HepG2 (cell line): ENCODE results near the gene CD274. TPM values are rescaled to one million over a fixed set of nuclear protein-coding genes. Genes with fewer than 3 reads are reported as not detected.

ENCODE experiments used
- ATAC-seq: fragments of 200-7000 bp; cut with Tn5 transposase; 3 replicates; pipeline ENCODE4 v1.9.1; 2020; ENCODE audit warnings: mild to moderate bottlenecking, moderate library complexity
- BruUV-seq: library from RNA; stranded (reverse); fragments of 400-500 nt; replicated peaks from 2 replicates; lab custom pipeline; 2021; lab: Mats Ljungman, UMichigan
- CTCF ChIA-PET: fragments of 300-600 bp; formaldehyde crosslinking; extraction: SDS; loops from one replicate; lab custom pipeline; 2021; ENCODE audit warnings: low total read pairs, inconsistent platforms, low intra/inter-chr PET ratio; lab: Yijun Ruan, JAX
- POLR2A ChIA-PET: fragments of 350-600 bp; sonication (Branson Sonifier 250); formaldehyde crosslinking; loops from one replicate; lab custom pipeline; 2020; ENCODE audit warnings: antibody characterized with exemption, inconsistent platforms; lab: Yijun Ruan, JAX
- DNase-seq: peaks from one replicate; pipeline ENCODE4 v3.0.0-alpha.2; 2015; ENCODE audit warnings: low spot score
- FAIRE-seq: peaks from 3 replicates; lab custom pipeline; 2011; peaks lifted over from hg19 to GRCh38; lab: Jason Lieb, UNC
- H2AFZ ChIP-seq: one replicate; pipeline ENCODE4 v1.6.1; 2011; ENCODE audit warnings: low read length, inconsistent platforms
- H3K27ac ChIP-seq: fragments of 300-600 bp; 3 replicates; pipeline ENCODE4 v1.8.0; 2011; ENCODE audit warnings: mixed run types, mild to moderate bottlenecking, mixed read lengths, low read length, inconsistent platforms; ENCODE audit not compliant: insufficient read depth; ENCODE audit errors: extremely low read length
- H3K27me3 ChIP-seq, 2 experiments: fragments of 200-600 bp in 1 of 2; 2 replicates in 1 of 2; 3 replicates in 1 of 2; pipeline versions ENCODE4 v1.6.0 to v1.8.0; 2011; ENCODE audit warnings: low read length in 2 of 2, mild to moderate bottlenecking in 2 of 2, moderate library complexity in 2 of 2, inconsistent platforms in 1 of 2; ENCODE audit not compliant: insufficient read depth in 2 of 2, control insufficient read depth in 1 of 2
- H3K36me3 ChIP-seq, 2 experiments: fragments of 200-600 bp in 1 of 2; replicated peaks in 1 of 2; 2 replicates in 1 of 2; 3 replicates in 1 of 2; pipeline versions ENCODE4 v1.5.1 to v1.8.0; 2011; ENCODE audit warnings: low read length in 2 of 2, inconsistent platforms in 1 of 2; ENCODE audit not compliant: insufficient read depth in 2 of 2, control insufficient read depth in 1 of 2
- H3K4me1 ChIP-seq: 2 replicates; pipeline ENCODE4 v1.5.1; 2012; ENCODE audit warnings: low read length, inconsistent platforms; ENCODE audit not compliant: insufficient read depth
- H3K4me2 ChIP-seq: 2 replicates; pipeline ENCODE4 v1.6.0; 2011; ENCODE audit warnings: low read depth, low read length, inconsistent platforms
- H3K4me3 ChIP-seq, 3 experiments: fragments of 200-600 bp in 1 of 3; sonication (generic), shearing (Covaris generic) in 1 of 3; replicated peaks in 1 of 3; 2 replicates each; pipeline ENCODE4 v1.5.1; 2011 to 2016; ENCODE audit warnings: low read length in 3 of 3, inconsistent platforms in 2 of 3, low read depth in 2 of 3, mild to moderate bottlenecking in 2 of 3, control low read depth in 1 of 3, mixed read lengths in 1 of 3; ENCODE audit not compliant: insufficient read depth in 1 of 3
- H3K79me2 ChIP-seq: one replicate; pipeline ENCODE4 v1.6.1; 2011; ENCODE audit warnings: low read length, inconsistent platforms; ENCODE audit not compliant: insufficient read depth
- H3K9ac ChIP-seq: 2 replicates; pipeline ENCODE4 v1.6.0; 2011; ENCODE audit warnings: mild to moderate bottlenecking, low read depth, low read length, inconsistent platforms; ENCODE audit not compliant: insufficient read depth
- H3K9me3 ChIP-seq: 2 replicates; pipeline ENCODE4 v1.5.1; 2012; ENCODE audit warnings: mild to moderate bottlenecking, low read length
- H4K20me1 ChIP-seq: 2 replicates; pipeline ENCODE4 v1.6.0; 2011; ENCODE audit warnings: inconsistent platforms, mild to moderate bottlenecking, low read length, moderate library complexity; ENCODE audit not compliant: insufficient read depth
- HDAC2 ChIP-seq: sonication (generic); formaldehyde crosslinking; IDR thresholded peaks from 2 replicates; pipeline ENCODE4 v1.4.0; 2020; ENCODE audit warnings: missing genetic modification reagents
- HHEX ChIP-seq: IDR thresholded peaks from 2 replicates; pipeline ENCODE4 v1.6.1; 2016; ENCODE audit warnings: control low read depth
- MIER3 ChIP-seq: IDR thresholded peaks from 2 replicates; pipeline ENCODE4 v1.6.1; 2016; ENCODE audit warnings: missing compliant biosample characterization, borderline replicate concordance
- MTA1 ChIP-seq: sonication (generic); formaldehyde crosslinking; IDR thresholded peaks from 2 replicates; pipeline ENCODE4 v1.4.0; 2020; ENCODE audit warnings: missing genetic modification reagents, mild to moderate bottlenecking, borderline replicate concordance
- NFKB2 ChIP-seq: sonication (generic); formaldehyde crosslinking; IDR thresholded peaks from 2 replicates; pipeline ENCODE4 v1.4.0; 2020; ENCODE audit warnings: missing genetic modification reagents, borderline replicate concordance
- STAT5B ChIP-seq: sonication (generic); formaldehyde crosslinking; IDR thresholded peaks from 2 replicates; pipeline ENCODE4 v1.4.0; 2020; ENCODE audit warnings: missing genetic modification reagents
- ZBTB10 ChIP-seq: sonication (generic); formaldehyde crosslinking; IDR thresholded peaks from 2 replicates; pipeline ENCODE4 v1.4.0; 2020; ENCODE audit warnings: missing genetic modification reagents, borderline replicate concordance
- ZNF296 ChIP-seq: sonication (generic); formaldehyde crosslinking; conservative IDR thresholded peaks from 2 replicates; pipeline ENCODE4 v1.5.0; 2020; ENCODE audit warnings: mild to moderate bottlenecking, missing genetic modification reagents
- ZNF530 ChIP-seq: sonication (generic); formaldehyde crosslinking; IDR thresholded peaks from 2 replicates; pipeline ENCODE4 v1.5.0; 2020; ENCODE audit warnings: low read depth, mild to moderate bottlenecking, missing genetic modification reagents
- ZNF557 ChIP-seq: sonication (generic); formaldehyde crosslinking; IDR thresholded peaks from 2 replicates; pipeline ENCODE4 v1.4.0; 2020; ENCODE audit warnings: missing genetic modification reagents
- WGBS: methylation state at CpG from one replicate; pipeline ENCODE4 v1.1.6; 2017; ENCODE audit warnings: low lambda C conversion rate; 5-methylcytosine and 5-hydroxymethylcytosine counted together
- in situ Hi-C: cut with HindIII; loops from 2 replicates; pipeline ENCODE4 v1.10.0; 2017; ENCODE audit warnings: low pct_unique_long_range_greater_than_20kb; ENCODE audit not compliant: extremely low pct_ligation_motif_present
- intact Hi-C: fragments of 100-400 bp; cut with micrococcal nuclease; formaldehyde crosslinking; loops from one replicate; pipeline ENCODE4 v1.10.0; 2022; ENCODE audit not compliant: unreplicated experiment
- polyA plus RNA-seq, 8 experiments: library from polyadenylated mRNA; depleted of rRNA in 3 of 8; stranded (reverse) in 7 of 8; unstranded in 1 of 8; fragments of >200 nt; fragmentation: Illumina TruSeq in 4 of 8; extraction: Trizol in 4 of 8; gene quantifications; 2 replicates each; pipeline versions ENCODE4 v1.2.1 to v1.2.3, GENCODE V29; 2011 to 2016; ENCODE audit warnings: low read depth in 4 of 8, missing spikeins in 1 of 8, mixed read lengths in 1 of 8; ENCODE audit not compliant: insufficient read depth in 1 of 8
- total RNA-seq, 5 experiments: library from RNA; depleted of rRNA; stranded (reverse); fragments of >200 nt; fragmentation: Illumina TruSeq; extraction: Trizol; gene quantifications; 2 replicates each; pipeline ENCODE4 v1.2.3, GENCODE V29; 2016; ENCODE audit warnings: low read depth in 1 of 5
- TF ChIP-seq, protein P1 (sequence below): sonication (generic); formaldehyde crosslinking; IDR thresholded peaks from 2 replicates; pipeline ENCODE4 v1.4.0; 2020; ENCODE audit warnings: missing genetic modification reagents
- TF ChIP-seq, protein P2 (sequence below): IDR thresholded peaks from 2 replicates; pipeline ENCODE4 v1.6.1; 2012; ENCODE audit warnings: inconsistent platforms

CD274 gene
- total and polyA plus RNA-seq, 2 of the 13 experiments (the other 11 are each of a cell fraction or from before 2014, with no cell fraction given) = 0.17 to 0.49 TPM

GRCh38 chr9:5466005-5466404 lies 15.7 kb downstream of the CD274 start:
- BruUV-seq = no TSS peak
- H3K27ac ChIP-seq = no peak overlapping the region
- WGBS = 2% methylated on average over 1 of the region's 1 CpG
- no peak for ATAC-seq
- H3K4me1 ChIP-seq = no peaks in the 10 kb centered on the region
- H3K36me3 ChIP-seq = no peaks in the 10 kb centered on the region
- H3K4me2 ChIP-seq = no peak overlapping the region
- DNase-seq = no peak
- 0 out of 5 replicates have a peak, but pooled peaks cover 0 to 3% of the 10 kb centered on the region in 2 experiments for H3K27me3 ChIP-seq
- H3K79me2 ChIP-seq = no peaks in the 10 kb centered on the region
- in situ Hi-C loops = no loop called here
- no peak for FAIRE-seq
- H2AFZ ChIP-seq = no peak overlapping the region
- H3K9ac ChIP-seq = no peak overlapping the region
- CTCF ChIA-PET = no interaction called here
- POLR2A ChIA-PET = no interaction called here
- no peaks in the 10 kb centered on the region for H4K20me1 ChIP-seq
- intact Hi-C loops = no loop called here
- H3K9me3 ChIP-seq = no peaks in the 10 kb centered on the region
- TF ChIP-seq MIER3 (CRISPR knock-in tag) (no peak), NFKB2 (CRISPR knock-in tag) (no peak), ZNF530 (no peak), ZNF557 (CRISPR knock-in tag) (no peak), ZNF296 (CRISPR knock-in tag) (no peak), STAT5B (CRISPR knock-in tag) (no peak), HDAC2 (no peak), MTA1 (CRISPR knock-in tag) (no peak), ZBTB10 (CRISPR knock-in tag) (no peak), HHEX (CRISPR knock-in tag) (no peak)
- TF ChIP-seq, protein P1, sequence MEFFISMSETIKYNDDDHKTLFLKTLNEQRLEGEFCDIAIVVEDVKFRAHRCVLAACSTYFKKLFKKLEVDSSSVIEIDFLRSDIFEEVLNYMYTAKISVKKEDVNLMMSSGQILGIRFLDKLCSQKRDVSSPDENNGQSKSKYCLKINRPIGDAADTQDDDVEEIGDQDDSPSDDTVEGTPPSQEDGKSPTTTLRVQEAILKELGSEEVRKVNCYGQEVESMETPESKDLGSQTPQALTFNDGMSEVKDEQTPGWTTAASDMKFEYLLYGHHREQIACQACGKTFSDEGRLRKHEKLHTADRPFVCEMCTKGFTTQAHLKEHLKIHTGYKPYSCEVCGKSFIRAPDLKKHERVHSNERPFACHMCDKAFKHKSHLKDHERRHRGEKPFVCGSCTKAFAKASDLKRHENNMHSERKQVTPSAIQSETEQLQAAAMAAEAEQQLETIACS (CRISPR knock-in tag) = no peak
- TF ChIP-seq, protein P2, sequence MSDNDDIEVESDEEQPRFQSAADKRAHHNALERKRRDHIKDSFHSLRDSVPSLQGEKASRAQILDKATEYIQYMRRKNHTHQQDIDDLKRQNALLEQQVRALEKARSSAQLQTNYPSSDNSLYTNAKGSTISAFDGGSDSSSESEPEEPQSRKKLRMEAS = no peak
- no peak overlapping the region for H3K4me3 ChIP-seq
